Smooth muscle cell (in vitro differentiated cells): ENCODE measurements around the gene IL15RA. TPM values are rescaled to one million over a fixed set of nuclear protein-coding genes. Genes with fewer than 3 reads are reported as not detected.

ENCODE experiments used
- DNase-seq: peaks from one replicate; lab custom pipeline; 2025; ENCODE audit not compliant: unreplicated experiment; lab: John Stamatoyannopoulos, UW
- H2AFZ ChIP-seq: fragments of 200-600 bp; sonication (generic); 2 replicates; pipeline ENCODE4 v1.6.0; 2016; ENCODE audit warnings: antibody characterized with exemption, low read depth, mild to moderate bottlenecking
- H3F3A ChIP-seq: fragments of 200-600 bp; sonication (generic); 2 replicates; pipeline ENCODE4 v1.6.0; 2017; ENCODE audit warnings: antibody characterized with exemption, low read depth
- H3K27ac ChIP-seq: fragments of 200-600 bp; sonication (generic); 2 replicates; pipeline ENCODE4 v1.5.1; 2016; ENCODE audit warnings: low read depth, mild to moderate bottlenecking
- H3K27me3 ChIP-seq: fragments of 200-600 bp; sonication (generic); 2 replicates; pipeline ENCODE4 v1.6.1; 2016; ENCODE audit warnings: low read depth, mild to moderate bottlenecking
- H3K36me3 ChIP-seq: fragments of 200-600 bp; sonication (generic); 2 replicates; pipeline ENCODE4 v1.5.1; 2016; ENCODE audit warnings: low read depth
- H3K4me1 ChIP-seq: fragments of 200-600 bp; sonication (generic); 2 replicates; pipeline ENCODE4 v1.5.1; 2016; ENCODE audit warnings: low read depth
- H3K4me2 ChIP-seq: fragments of 200-600 bp; sonication (generic); 2 replicates; pipeline ENCODE4 v1.6.0; 2016; ENCODE audit warnings: mild to moderate bottlenecking
- H3K4me3 ChIP-seq: fragments of 200-600 bp; sonication (generic); 2 replicates; pipeline ENCODE4 v1.5.1; 2016; ENCODE audit warnings: mild to moderate bottlenecking
- H3K79me2 ChIP-seq: fragments of 200-600 bp; sonication (generic); 2 replicates; pipeline ENCODE4 v1.6.0; 2016; ENCODE audit warnings: low read depth, mild to moderate bottlenecking
- H3K9ac ChIP-seq: fragments of 200-600 bp; sonication (generic); 2 replicates; pipeline ENCODE4 v1.6.0; 2016; ENCODE audit warnings: low read depth
- H3K9me3 ChIP-seq: fragments of 200-600 bp; sonication (generic); replicated peaks from 2 replicates; pipeline ENCODE4 v1.5.1; 2016; ENCODE audit warnings: low read depth
- H4K20me1 ChIP-seq: fragments of 200-600 bp; sonication (generic); 2 replicates; pipeline ENCODE4 v1.6.0; 2016; ENCODE audit warnings: low read depth
- CTCF ChIP-seq: fragments of 200-600 bp; sonication (generic); IDR thresholded peaks from 2 replicates; pipeline ENCODE4 v1.5.1; 2017; ENCODE audit warnings: borderline replicate concordance, mild to moderate bottlenecking, antibody characterized with exemption; ENCODE audit not compliant: insufficient read depth, poor library complexity, severe bottlenecking
- WGBS: methylation state at CpG from one replicate; pipeline ENCODE4 v1.1.7; 2016; ENCODE audit warnings: low lambda C conversion rate; 5-methylcytosine and 5-hydroxymethylcytosine counted together
- polyA plus RNA-seq: library from polyadenylated mRNA; unstranded; fragments of >200 nt; fragmentation: Nextera tagmentation; extraction: Ambion mirVana; gene quantifications from 2 replicates; pipeline ENCODE4 v1.2.1, GENCODE V29; 2016
- total RNA-seq: library from RNA; depleted of rRNA; stranded (reverse); fragments of >200 nt; gene quantifications from 2 replicates; pipeline ENCODE4 v1.2.3, GENCODE V29; 2014

Gene IL15RA
- total and polyA plus RNA-seq, 2 experiments from 2014 or later: 0.23 to 0.54 TPM

GRCh38 chr10:5987747-5988146 lies 10.4 kb upstream of the IL15RA start:
- WGBS: 85% methylated on average over 4 of the region's 4 CpGs
- Histone ChIP-seq H4K20me1 (no peaks in the 10 kb centered on the region), H3K36me3 (no peaks in the 10 kb centered on the region), H3K27ac (no peak overlapping the region), H3K9ac (no peak overlapping the region), H3F3A (no peaks in the 10 kb centered on the region), H3K79me2 (no peaks in the 10 kb centered on the region), H3K9me3 (no peaks in the 10 kb centered on the region), H3K4me2 (no peak overlapping the region), H3K4me3 (no peak overlapping the region), H2AFZ (no peak overlapping the region), H3K4me1 (no peaks in the 10 kb centered on the region), H3K27me3 (peaks cover 13% of the 10 kb centered on the region)
- no peak for TF ChIP-seq CTCF
- DNase-seq: no peak

- Histone ChIP-seq H3F3A (no peaks in the 10 kb centered on the region), H4K20me1 (no peaks in the 10 kb centered on the region), H3K27me3 (peaks cover 30% of the 10 kb centered on the region), H3K4me2 (no peak overlapping the region), H3K9ac (no peak overlapping the region), H2AFZ (no peak overlapping the region), H3K4me3 (no peak overlapping the region), H3K79me2 (no peaks in the 10 kb centered on the region), H3K4me1 (no peaks in the 10 kb centered on the region), H3K9me3 (no peaks in the 10 kb centered on the region), H3K36me3 (no peaks in the 10 kb centered on the region), H3K27ac (no peak overlapping the region)
- 90% methylated on average over 5 of the region's 5 CpGs for WGBS
- TF ChIP-seq CTCF: no peak
- DNase-seq: no peak
Measured at GRCh38 chr10:5985029-5985428, 7.7 kb upstream of the IL15RA start.

GRCh38 chr10:5983774-5984173 lies 6.4 kb upstream of the IL15RA start:
- no peak for DNase-seq
- no peaks in the 10 kb centered on the region for H3F3A ChIP-seq
- no peaks in the 10 kb centered on the region for H3K79me2 ChIP-seq
- no peak overlapping the region for H3K9ac ChIP-seq
- H3K4me1 ChIP-seq: no peaks in the 10 kb centered on the region
- WGBS: 92% methylated on average over 9 of the region's 9 CpGs
- H3K9me3 ChIP-seq: no peaks in the 10 kb centered on the region
- H3K4me2 ChIP-seq: no peak overlapping the region
- no peak overlapping the region for H2AFZ ChIP-seq
- no peak overlapping the region for H3K4me3 ChIP-seq
- H4K20me1 ChIP-seq: no peaks in the 10 kb centered on the region
- TF ChIP-seq CTCF: no peak
- peaks cover 43% of the 10 kb centered on the region for H3K27me3 ChIP-seq
- H3K36me3 ChIP-seq: no peaks in the 10 kb centered on the region
- no peak overlapping the region for H3K27ac ChIP-seq

GRCh38 chr10:5981529-5981928 lies 4.2 kb upstream of the IL15RA start:
- Histone ChIP-seq H3F3A (no peaks in the 10 kb centered on the region), H2AFZ (no peak overlapping the region), H3K9me3 (no peaks in the 10 kb centered on the region), H3K9ac (no peak overlapping the region), H4K20me1 (no peaks in the 10 kb centered on the region), H3K4me2 (no peak overlapping the region), H3K36me3 (no peaks in the 10 kb centered on the region), H3K4me1 (no peaks in the 10 kb centered on the region), H3K4me3 (no peak overlapping the region), H3K79me2 (no peaks in the 10 kb centered on the region), H3K27me3 (peaks cover 65% of the 10 kb centered on the region), H3K27ac (no peak overlapping the region)
- 93% methylated on average over 9 of the region's 9 CpGs for WGBS
- no peak for DNase-seq
- TF ChIP-seq CTCF: no peak
